SU-DHL-6 (cell line): ENCODE measurements around the gene AFF3.

Source experiments
- H2AFZ ChIP-seq: fragments of 200-600 bp; sonication (generic); 2 replicates; pipeline ENCODE4 v1.6.1; 2014; ENCODE audit warnings: low read depth, mild to moderate bottlenecking, moderate library complexity, mixed read lengths, antibody characterized with exemption, low read length; ENCODE audit not compliant: severe bottlenecking
- H3F3A ChIP-seq: fragments of 200-600 bp; shearing (Covaris generic); 2 replicates; pipeline ENCODE4 v1.6.0; 2016; ENCODE audit warnings: antibody characterized with exemption, mild to moderate bottlenecking; ENCODE audit not compliant: insufficient read depth
- H3K27ac ChIP-seq: fragments of 200-600 bp; sonication (generic); 2 replicates; pipeline ENCODE4 v1.5.1; 2016; ENCODE audit warnings: low read depth, mild to moderate bottlenecking, low read length, moderate library complexity, mixed read lengths
- H3K27me3 ChIP-seq: fragments of 200-600 bp; sonication (generic), shearing (Covaris generic); 2 replicates; pipeline ENCODE4 v1.6.0; 2014; ENCODE audit warnings: mild to moderate bottlenecking, low read length
- H3K36me3 ChIP-seq: fragments of 200-600 bp; sonication (generic); 2 replicates; pipeline ENCODE4 v1.6.1; 2014; ENCODE audit warnings: mild to moderate bottlenecking, low read length, mixed read lengths
- H3K4me2 ChIP-seq: fragments of 300-600, 200-600 bp; shearing (Covaris generic), sonication (generic); 2 replicates; pipeline ENCODE4 v1.6.0; 2014; ENCODE audit warnings: low read length, low read depth, mild to moderate bottlenecking; ENCODE audit not compliant: poor library complexity, severe bottlenecking
- H3K4me3 ChIP-seq: fragments of 200-600 bp; sonication (generic); 2 replicates; pipeline ENCODE4 v1.5.1; 2014; ENCODE audit warnings: antibody characterized with exemption, low read length, mild to moderate bottlenecking, mixed read lengths; ENCODE audit not compliant: insufficient read depth, poor library complexity, severe bottlenecking
- H3K79me2 ChIP-seq: fragments of 200-600 bp; sonication (generic); 2 replicates; pipeline ENCODE4 v1.6.1; 2014; ENCODE audit warnings: mild to moderate bottlenecking, low read length, moderate library complexity; ENCODE audit not compliant: insufficient read depth
- H3K9ac ChIP-seq: fragments of 200-600 bp; sonication (generic); 2 replicates; pipeline ENCODE4 v1.7.0; 2014; ENCODE audit warnings: mild to moderate bottlenecking, low read length
- H3K9me2 ChIP-seq: fragments of 200-600 bp; sonication (generic); replicated peaks from 2 replicates; pipeline ENCODE4 v1.6.1; 2014; ENCODE audit warnings: low read length; ENCODE audit not compliant: insufficient read depth
- H3K9me3 ChIP-seq: fragments of 200-600 bp; sonication (generic); 2 replicates; pipeline ENCODE4 v1.6.1; 2014; ENCODE audit warnings: low read length, mixed read lengths; ENCODE audit not compliant: insufficient read depth
- H4K20me1 ChIP-seq: fragments of 200-600 bp; sonication (generic); 2 replicates; pipeline ENCODE4 v1.6.1; 2014; ENCODE audit warnings: low read depth, mild to moderate bottlenecking, antibody characterized with exemption, low read length, moderate library complexity, mixed read lengths
- CTCF ChIP-seq: fragments of 200-600 bp; sonication (generic); IDR thresholded peaks from one replicate; pipeline ENCODE4 v1.5.1; 2017; ENCODE audit warnings: antibody characterized with exemption, mild to moderate bottlenecking, low read length, moderate library complexity; ENCODE audit not compliant: insufficient read depth, poor library complexity, severe bottlenecking
- EZH2phosphoT487 ChIP-seq: fragments of 200-600 bp; sonication (generic), shearing (Covaris generic); conservative IDR thresholded peaks from 2 replicates; pipeline ENCODE4 v1.6.1; 2018; ENCODE audit warnings: mild to moderate bottlenecking, antibody characterized with exemption, low read length, moderate library complexity, mixed read lengths

AFF3 gene

GRCh38 chr2:99641999-99642398, 500.4 kb downstream of the AFF3 start:
- H3K36me3 ChIP-seq, result no peaks in the 10 kb centered on the region
- H3K9me2 ChIP-seq, result no peaks in the 10 kb centered on the region
- no peak overlapping the region for H2AFZ ChIP-seq
- H3K4me3 ChIP-seq, result no peak overlapping the region
- peak overlapping the region; percentile 33 for H3K27ac ChIP-seq
- H3K4me2 ChIP-seq, result no peak overlapping the region
- H3K27me3 ChIP-seq, result no peaks in the 10 kb centered on the region
- no peaks in the 10 kb centered on the region for H4K20me1 ChIP-seq
- H3F3A ChIP-seq, result peaks cover 32% of the 10 kb centered on the region
- no peak overlapping the region for H3K9ac ChIP-seq
- TF ChIP-seq EZH2phosphoT487 (no peak), CTCF (no peak)
- no peaks in the 10 kb centered on the region for H3K9me3 ChIP-seq
- no peaks in the 10 kb centered on the region for H3K79me2 ChIP-seq

GRCh38 chr2:99640635-99641151, 501.7 kb downstream of the AFF3 start:
- Histone ChIP-seq H3K27ac (peak overlapping the region; percentile 100), H4K20me1 (no peaks in the 10 kb centered on the region), H3K27me3 (no peaks in the 10 kb centered on the region), H3K79me2 (no peaks in the 10 kb centered on the region), H3K4me2 (peak overlapping the region; percentile 99), H3K4me3 (no peak overlapping the region), H3F3A (peaks cover 39% of the 10 kb centered on the region), H3K9me3 (no peaks in the 10 kb centered on the region), H3K36me3 (no peaks in the 10 kb centered on the region), H3K9me2 (no peaks in the 10 kb centered on the region), H2AFZ (no peak overlapping the region), H3K9ac (peak overlapping the region; percentile 25)
- TF ChIP-seq CTCF (no peak), EZH2phosphoT487 (no peak)

- Histone ChIP-seq H3K27me3 (no peaks in the 10 kb centered on the region), H3F3A (peaks cover 39% of the 10 kb centered on the region), H3K9me2 (no peaks in the 10 kb centered on the region), H4K20me1 (no peaks in the 10 kb centered on the region), H3K9ac (peak overlapping the region; percentile 41), H3K27ac (peak overlapping the region; percentile 100), H2AFZ (no peak overlapping the region), H3K9me3 (no peaks in the 10 kb centered on the region), H3K79me2 (no peaks in the 10 kb centered on the region), H3K36me3 (no peaks in the 10 kb centered on the region), H3K4me3 (peak overlapping the region; percentile 13), H3K4me2 (peak overlapping the region; percentile 99)
- no peak for TF ChIP-seq CTCF
Measured at GRCh38 chr2:99638791-99639190, 503.6 kb downstream of the AFF3 start.
